ENCODE measurements around the gene IKBKG. TPM values are rescaled to one million over a fixed set of nuclear protein-coding genes. Genes with fewer than 3 reads are reported as not detected.
"Not testable (repeated sequence)": the region's sequence is repeated elsewhere in the genome, so short reads cannot be mapped to it uniquely, and the experiment has no call there.

The IKBKG gene
- total and polyA plus RNA-seq, 2 of the 4 experiments (the other 2 are of a cell fraction) = 16.5 to 38.2 TPM

DNA sequence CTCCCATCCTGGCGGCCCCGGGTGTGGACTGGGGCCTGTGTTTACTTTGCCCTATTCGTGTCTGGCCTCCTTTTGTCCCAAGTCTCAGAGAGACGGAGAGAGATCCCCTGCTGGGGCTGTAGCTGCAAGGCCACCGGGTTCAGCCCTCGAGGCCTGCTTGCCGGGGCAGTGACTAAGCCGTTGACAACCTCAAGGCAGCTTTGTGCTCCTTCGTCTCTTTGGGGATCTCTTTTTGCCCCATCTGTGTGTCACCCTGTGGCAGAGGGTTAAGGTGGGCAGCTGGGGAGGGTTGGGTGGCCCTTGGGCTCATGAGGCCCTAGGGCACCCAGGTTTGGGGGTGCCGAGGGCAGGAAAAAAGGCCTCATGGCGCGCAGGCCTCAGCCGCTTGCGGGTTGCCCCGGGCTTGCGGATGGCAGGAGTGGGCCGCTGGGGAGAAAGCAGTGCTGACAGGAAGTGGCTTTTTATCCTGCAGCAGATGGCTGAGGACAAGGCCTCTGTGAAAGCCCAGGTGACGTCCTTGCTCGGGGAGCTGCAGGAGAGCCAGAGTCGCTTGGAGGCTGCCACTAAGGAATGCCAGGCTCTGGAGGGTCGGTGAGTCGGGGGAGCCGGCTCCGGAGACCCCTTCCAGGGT is 10.8 kb downstream of the IKBKG start:
- H3K18ac ChIP-seq (ENCODE audit: low read depth, low read length); H4K8ac ChIP-seq (ENCODE audit: low read depth in 2 of 2, low read length in 2 of 2); H2AFZ ChIP-seq (replicated peaks; ENCODE audit: low read length, poor library complexity); H3K4ac ChIP-seq (ENCODE audit: low read depth, low read length); BruUV-seq (replicated peaks); H4K91ac ChIP-seq (ENCODE audit: insufficient read depth, low read depth, low read length); POLR2A ChIA-PET (ENCODE audit: unreplicated experiment); H3K4me2 ChIP-seq (ENCODE audit: low read depth, low read length); H3K27me3 ChIP-seq (ENCODE audit: control insufficient read depth, insufficient read depth, low read length); H3K27ac ChIP-seq (ENCODE audit: insufficient read depth, low read length); H2BK5ac ChIP-seq (ENCODE audit: low read depth, low read length, poor library complexity, severe bottlenecking); DNase-seq; CTCF ChIA-PET; H2AK9ac ChIP-seq (replicated peaks; ENCODE audit: low read depth, low read length, poor library complexity); ATAC-seq (ENCODE audit: low read depth); H3K79me1 ChIP-seq (ENCODE audit: low read depth in 1 of 2, low read length in 2 of 2); intact Hi-C loops (cut with micrococcal nuclease); H3K56ac ChIP-seq (ENCODE audit: extremely low read depth, insufficient read depth, low read length); H4K20me1 ChIP-seq (ENCODE audit: insufficient read depth, low read length); dilution Hi-C loops (cut with HindIII; ENCODE audit: low sequenced_read_pairs, unreplicated experiment); in situ Hi-C loops (cut with MboI; ENCODE audit: low sequenced_read_pairs); H2BK20ac ChIP-seq (ENCODE audit: low read depth, low read length); H2BK15ac ChIP-seq (ENCODE audit: low read depth, low read length); H3K14ac ChIP-seq (replicated peaks; ENCODE audit: low read depth, low read length); H3K23ac ChIP-seq (ENCODE audit: low read depth, low read length); H3K4me3 ChIP-seq (ENCODE audit: insufficient read depth, low read depth, low read length); H3K9me1 ChIP-seq (ENCODE audit: insufficient read depth, low read length); H2BK120ac ChIP-seq (ENCODE audit: low read depth, low read length); H4K5ac ChIP-seq (ENCODE audit: low read depth, low read length); H3K9me3 ChIP-seq (ENCODE audit: control insufficient read depth, insufficient read depth, low read length); H2AK5ac ChIP-seq (ENCODE audit: low read depth, low read length); H3K4me1 ChIP-seq (ENCODE audit: control insufficient read depth, insufficient read depth, low read length); H3K9ac ChIP-seq (ENCODE audit: low read depth, low read length): not testable (repeated sequence)
- peaks cover 13% of the 10 kb centered on the region for H3K36me3 ChIP-seq (ENCODE audit: control insufficient read depth, insufficient read depth, low read length)
- no CpG with 5 or more reads among the region's 24 CpGs for WGBS, 2 experiments (ENCODE audit: extremely low coverage in 2 of 2, insufficient read length in 1 of 2)

DNA sequence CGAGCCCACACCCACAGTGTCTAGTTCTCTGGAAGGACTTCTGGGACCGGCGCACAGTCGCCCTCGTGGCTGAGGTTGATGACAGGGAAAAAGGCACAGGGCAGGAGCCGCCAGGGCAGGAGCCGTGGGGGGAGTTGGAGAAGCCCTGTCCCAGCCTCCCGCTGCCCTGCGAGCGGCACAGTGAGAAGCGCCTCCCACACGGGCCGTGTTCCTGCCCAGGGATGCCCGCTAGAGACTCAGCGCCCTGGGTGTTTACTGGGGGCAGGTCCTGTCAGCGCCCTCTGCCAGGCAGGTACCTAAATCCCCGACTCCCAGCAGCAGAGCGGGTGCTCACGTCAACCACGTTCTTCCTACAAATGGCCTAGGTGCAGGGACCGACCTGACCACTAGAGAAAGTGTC is 11.5 kb downstream of the IKBKG start:
- dilution Hi-C loops (cut with HindIII; ENCODE audit: low sequenced_read_pairs, unreplicated experiment); H3K4me3 ChIP-seq (ENCODE audit: insufficient read depth, low read depth, low read length); H2BK15ac ChIP-seq (ENCODE audit: low read depth, low read length); H3K4ac ChIP-seq (ENCODE audit: low read depth, low read length); H3K9me3 ChIP-seq (ENCODE audit: control insufficient read depth, insufficient read depth, low read length); CTCF ChIA-PET; H3K27ac ChIP-seq (ENCODE audit: insufficient read depth, low read length); H4K8ac ChIP-seq (ENCODE audit: low read depth in 2 of 2, low read length in 2 of 2); POLR2A ChIA-PET (ENCODE audit: unreplicated experiment); H3K4me2 ChIP-seq (ENCODE audit: low read depth, low read length); H2BK20ac ChIP-seq (ENCODE audit: low read depth, low read length); H3K18ac ChIP-seq (ENCODE audit: low read depth, low read length); H2BK120ac ChIP-seq (ENCODE audit: low read depth, low read length); H3K27me3 ChIP-seq (ENCODE audit: control insufficient read depth, insufficient read depth, low read length); H3K9ac ChIP-seq (ENCODE audit: low read depth, low read length); in situ Hi-C loops (cut with MboI; ENCODE audit: low sequenced_read_pairs); H4K20me1 ChIP-seq (ENCODE audit: insufficient read depth, low read length); H2AK9ac ChIP-seq (replicated peaks; ENCODE audit: low read depth, low read length, poor library complexity); H2AK5ac ChIP-seq (ENCODE audit: low read depth, low read length); H4K91ac ChIP-seq (ENCODE audit: insufficient read depth, low read depth, low read length); intact Hi-C loops (cut with micrococcal nuclease); H4K5ac ChIP-seq (ENCODE audit: low read depth, low read length); H3K79me1 ChIP-seq (ENCODE audit: low read depth in 1 of 2, low read length in 2 of 2); H3K56ac ChIP-seq (ENCODE audit: extremely low read depth, insufficient read depth, low read length); H2AFZ ChIP-seq (replicated peaks; ENCODE audit: low read length, poor library complexity); H2BK5ac ChIP-seq (ENCODE audit: low read depth, low read length, poor library complexity, severe bottlenecking); H3K36me3 ChIP-seq (ENCODE audit: control insufficient read depth, insufficient read depth, low read length); H3K14ac ChIP-seq (replicated peaks; ENCODE audit: low read depth, low read length); BruUV-seq (replicated peaks); H3K23ac ChIP-seq (ENCODE audit: low read depth, low read length); H3K9me1 ChIP-seq (ENCODE audit: insufficient read depth, low read length); H3K4me1 ChIP-seq (ENCODE audit: control insufficient read depth, insufficient read depth, low read length); ATAC-seq (ENCODE audit: low read depth); DNase-seq: not testable (repeated sequence)
- WGBS, 2 experiments (ENCODE audit: extremely low coverage in 2 of 2, insufficient read length in 1 of 2) = no CpG with 5 or more reads among the region's 21 CpGs
